Coronary artery (tissue), 2 donors: ENCODE data around the gene SLC2A3.
"Not testable (repeated sequence)": the region's sequence is repeated elsewhere in the genome, so short reads cannot be mapped to it uniquely, and the experiment has no call there.

Experiments
- DNase-seq: peaks from one replicate; pipeline ENCODE4 v3.0.0-alpha.2; 2017; ENCODE audit warnings: low spot score
- H3K27ac ChIP-seq, 2 donors: fragments of 200-600 bp; sonication (generic); one replicate each; pipeline ENCODE4 v1.5.1; 2016 to 2019
- H3K4me3 ChIP-seq: fragments of 200-600 bp; sonication (generic); 2 replicates; pipeline ENCODE4 v1.5.1; 2016; ENCODE audit warnings: mild to moderate bottlenecking, moderate library complexity
- TF ChIP-seq, protein P1 (sequence below): fragments of 200-600 bp; sonication (generic); IDR thresholded peaks from one replicate; pipeline ENCODE4 v1.5.1; 2019; ENCODE audit warnings: antibody characterized with exemption

The SLC2A3 gene

DNA sequence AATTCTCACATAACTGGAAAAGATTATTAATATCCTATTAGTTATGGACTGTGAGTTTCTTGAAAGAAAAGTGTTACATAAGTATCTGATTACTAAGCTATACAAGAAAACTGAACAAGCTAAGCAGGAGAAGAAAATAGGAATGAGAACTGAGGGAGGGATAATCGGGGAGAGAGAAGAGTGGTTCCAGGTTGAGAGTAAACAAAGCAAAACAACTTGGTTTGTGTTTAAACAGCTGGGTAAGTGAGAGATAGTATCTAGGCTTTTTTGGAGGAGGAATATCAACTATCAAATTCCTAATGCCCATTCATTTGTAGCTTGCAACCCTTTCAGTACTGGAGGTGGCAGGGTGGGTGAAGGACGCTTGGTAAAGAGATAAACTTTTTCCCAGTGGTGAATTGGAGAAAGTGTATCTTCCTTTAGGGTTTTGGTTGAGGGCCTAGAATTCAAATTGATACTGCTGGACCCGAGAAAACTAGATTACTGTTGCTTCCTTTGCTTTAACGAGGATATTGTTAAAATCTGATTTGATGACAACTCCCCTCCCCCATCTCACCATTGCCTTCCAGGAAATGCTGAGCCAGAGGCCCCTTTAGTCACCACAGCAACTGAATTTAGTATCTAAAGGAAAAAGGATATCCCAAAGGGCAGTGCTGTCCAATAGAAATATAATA is 2.0 kb upstream of the SLC2A3 start:
- no peak for DNase-seq
- TF ChIP-seq, protein P1, sequence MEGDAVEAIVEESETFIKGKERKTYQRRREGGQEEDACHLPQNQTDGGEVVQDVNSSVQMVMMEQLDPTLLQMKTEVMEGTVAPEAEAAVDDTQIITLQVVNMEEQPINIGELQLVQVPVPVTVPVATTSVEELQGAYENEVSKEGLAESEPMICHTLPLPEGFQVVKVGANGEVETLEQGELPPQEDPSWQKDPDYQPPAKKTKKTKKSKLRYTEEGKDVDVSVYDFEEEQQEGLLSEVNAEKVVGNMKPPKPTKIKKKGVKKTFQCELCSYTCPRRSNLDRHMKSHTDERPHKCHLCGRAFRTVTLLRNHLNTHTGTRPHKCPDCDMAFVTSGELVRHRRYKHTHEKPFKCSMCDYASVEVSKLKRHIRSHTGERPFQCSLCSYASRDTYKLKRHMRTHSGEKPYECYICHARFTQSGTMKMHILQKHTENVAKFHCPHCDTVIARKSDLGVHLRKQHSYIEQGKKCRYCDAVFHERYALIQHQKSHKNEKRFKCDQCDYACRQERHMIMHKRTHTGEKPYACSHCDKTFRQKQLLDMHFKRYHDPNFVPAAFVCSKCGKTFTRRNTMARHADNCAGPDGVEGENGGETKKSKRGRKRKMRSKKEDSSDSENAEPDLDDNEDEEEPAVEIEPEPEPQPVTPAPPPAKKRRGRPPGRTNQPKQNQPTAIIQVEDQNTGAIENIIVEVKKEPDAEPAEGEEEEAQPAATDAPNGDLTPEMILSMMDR, result no peak
- Histone ChIP-seq H3K4me3 (no peak overlapping the region), H3K27ac (no peak overlapping the region)

DNA sequence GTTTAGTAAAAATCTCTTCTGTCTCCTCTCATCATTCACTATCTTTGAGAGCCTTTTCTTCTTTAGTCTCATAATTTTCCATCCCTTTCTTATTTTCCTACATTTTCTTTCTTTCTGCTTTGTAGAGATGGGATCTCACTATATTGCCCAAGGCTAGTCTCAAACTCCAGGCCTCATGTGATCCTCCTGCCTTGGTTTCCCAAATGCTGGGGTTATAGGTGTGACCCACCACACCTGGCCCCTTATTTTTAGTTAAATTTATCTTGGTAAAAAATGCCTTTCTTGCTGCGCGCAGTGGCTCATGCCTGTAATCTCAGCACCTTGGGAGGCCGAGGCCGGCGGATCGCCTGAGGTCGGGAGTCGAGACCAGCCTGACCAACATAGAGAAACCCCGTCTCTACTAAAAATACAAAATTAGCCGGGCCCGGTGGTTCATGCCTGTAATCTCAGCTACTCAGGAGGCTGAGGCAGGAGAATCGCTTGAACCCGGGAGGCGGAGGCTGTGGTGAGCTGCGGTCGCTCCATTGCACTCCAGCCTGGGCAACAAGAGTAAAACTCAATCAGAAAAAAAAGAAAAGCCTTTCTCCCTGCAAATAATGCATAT is 996 bp downstream of the SLC2A3 start:
- DNase-seq, result no peak
- H3K4me3 ChIP-seq, result peak overlapping the region; percentile 71
- TF ChIP-seq, protein P1, result no peak
- H3K27ac ChIP-seq, result peak overlapping the region; percentile 57 to 86

DNA sequence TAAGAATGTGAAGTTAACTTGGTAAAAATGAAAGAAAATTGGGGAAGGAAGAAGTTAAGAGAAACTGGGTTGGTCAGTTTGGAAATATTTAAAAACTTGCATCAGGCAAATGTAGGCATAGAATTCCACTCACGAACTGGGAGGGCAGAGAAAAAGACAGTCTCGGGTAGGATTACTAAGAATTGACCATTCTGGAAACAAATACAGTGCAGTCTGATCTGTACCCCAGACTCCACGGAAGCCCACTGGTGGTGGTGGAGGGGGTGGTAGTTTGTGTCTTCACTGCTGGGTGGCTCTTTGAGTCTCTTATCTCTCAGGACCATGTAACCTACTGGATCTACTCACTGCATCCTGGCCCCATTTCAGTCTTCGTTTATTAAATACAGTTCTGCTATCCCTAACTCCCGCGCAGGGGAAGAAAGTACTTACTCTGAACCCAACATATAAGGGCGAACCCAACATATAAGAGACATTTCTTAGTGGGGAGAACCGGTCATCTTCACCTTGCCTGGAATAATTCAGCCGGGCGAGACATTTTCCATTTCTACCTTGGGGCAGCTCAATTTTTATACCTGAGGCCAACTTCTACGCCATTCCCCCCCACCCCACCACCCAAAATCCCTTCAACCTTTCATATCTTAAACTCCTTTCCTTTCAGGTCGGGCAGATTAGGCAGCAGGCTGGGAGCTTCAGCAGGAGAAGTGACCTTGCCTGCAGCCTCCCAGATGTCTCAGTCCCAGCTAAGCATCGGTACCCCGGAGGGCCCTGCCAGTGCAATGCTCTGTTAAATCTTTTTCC is 1.7 kb downstream of the SLC2A3 start:
- no peak for DNase-seq
- Histone ChIP-seq H3K27ac (peak overlapping the region; percentile 47 to 79), H3K4me3 (peak overlapping the region; percentile 71)
- TF ChIP-seq, protein P1, result no peak

DNA sequence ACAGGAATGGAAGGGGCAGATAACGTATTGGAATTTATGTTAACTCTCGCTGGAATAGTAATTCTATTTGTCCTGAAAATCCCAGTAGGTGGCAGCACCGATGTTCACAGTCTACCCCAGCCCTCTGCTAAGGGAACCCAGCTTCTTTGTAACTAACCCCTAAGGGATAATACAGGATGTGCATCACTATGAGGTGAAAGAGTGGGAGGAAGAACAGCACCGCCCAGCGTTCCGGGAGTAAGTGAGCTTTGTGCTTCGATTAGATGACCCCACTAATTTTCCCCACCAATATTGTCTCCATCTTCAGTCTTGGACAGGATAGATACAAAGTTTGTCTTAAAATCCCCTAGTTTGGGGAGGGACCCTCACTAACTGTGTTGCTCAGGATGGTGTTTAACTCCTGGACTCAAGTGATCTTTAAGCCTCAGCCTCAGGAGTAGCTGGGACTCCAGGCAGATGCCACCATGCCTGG is 2.7 kb downstream of the SLC2A3 start:
- peak; percentile 81 for DNase-seq
- Histone ChIP-seq H3K27ac (peak overlapping the region; percentile 47 to 79), H3K4me3 (peak overlapping the region; percentile 71)
- TF ChIP-seq, protein P1, result peak; percentile 44

DNA sequence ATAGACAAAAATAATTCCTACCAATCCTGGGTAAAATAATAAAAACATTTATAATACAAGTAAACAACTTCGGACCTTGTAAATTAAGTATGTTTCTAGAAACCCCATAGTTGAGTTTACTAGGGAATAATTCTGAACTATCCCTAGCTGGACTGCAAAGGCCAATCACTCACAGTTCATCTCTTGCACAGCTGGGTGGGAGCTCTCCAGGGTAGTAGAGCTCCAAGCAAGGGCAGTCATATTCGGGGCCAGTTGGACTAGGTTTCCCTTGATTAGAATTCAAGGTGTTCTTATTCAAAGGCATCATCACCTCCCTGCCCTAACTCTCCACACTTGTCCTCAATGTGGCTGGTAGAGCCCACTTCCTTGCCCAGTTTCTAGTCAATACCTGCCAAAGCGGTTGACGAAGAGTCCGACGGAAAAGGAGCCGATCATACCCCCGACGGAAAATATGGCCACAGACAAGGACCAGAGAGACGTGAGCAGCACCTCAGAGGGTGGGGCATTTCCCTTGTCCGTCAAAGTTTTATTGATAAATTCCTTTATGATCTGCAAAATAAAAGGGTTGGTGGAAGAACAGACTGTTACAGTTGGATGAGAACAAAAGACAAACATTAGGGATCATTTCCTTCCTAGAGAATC is 3.3 kb downstream of the SLC2A3 start:
- not testable (repeated sequence) for H3K27ac ChIP-seq, DNase-seq, H3K4me3 ChIP-seq

DNA sequence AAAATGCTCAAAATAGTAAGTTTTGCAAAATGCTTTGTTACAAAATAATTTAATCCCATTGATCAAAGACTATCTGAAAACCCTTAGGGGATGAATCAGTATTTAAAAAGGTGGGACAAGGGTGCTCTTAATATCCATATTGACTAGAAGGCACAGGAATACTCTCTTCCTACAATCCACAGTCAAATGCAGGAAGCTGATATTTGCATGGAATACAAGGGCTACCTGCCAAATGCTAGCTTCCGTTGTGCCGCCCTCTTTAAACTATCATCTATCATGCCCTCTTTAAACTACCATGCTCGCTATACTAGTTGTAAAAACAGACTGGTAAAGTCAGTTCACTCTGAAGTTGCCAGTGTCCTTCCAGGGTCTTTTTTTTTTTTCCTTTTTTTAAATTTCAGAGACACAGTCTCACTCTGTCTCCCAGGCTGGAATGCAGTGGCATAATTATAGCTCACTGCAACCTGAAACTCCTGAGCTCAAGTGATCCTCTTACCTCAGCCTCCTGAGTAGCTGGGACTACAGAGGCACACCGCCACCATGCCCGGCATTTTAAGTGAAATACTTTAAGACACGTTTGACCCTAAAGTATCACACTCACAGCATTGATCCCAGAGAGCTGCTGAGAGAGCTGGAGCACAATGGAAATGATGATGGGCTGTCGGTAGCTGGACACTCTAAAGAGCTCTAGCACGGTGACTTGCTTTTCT is 6.7 kb downstream of the SLC2A3 start:
- no peak for DNase-seq
- H3K27ac ChIP-seq, result no peak overlapping the region

More for the DNA sequence above, 6.7 kb downstream of the SLC2A3 start:
- TF ChIP-seq, protein P1, result no peak
- H3K4me3 ChIP-seq, result no peak overlapping the region
